Measurements from ENCODE around the gene OR2AT4. TPM values are rescaled to one million over a fixed set of nuclear protein-coding genes. Genes with fewer than 3 reads are reported as not detected.

OR2AT4 gene
- total RNA-seq, 6 experiments from 2014 or later, result not detected

DNA sequence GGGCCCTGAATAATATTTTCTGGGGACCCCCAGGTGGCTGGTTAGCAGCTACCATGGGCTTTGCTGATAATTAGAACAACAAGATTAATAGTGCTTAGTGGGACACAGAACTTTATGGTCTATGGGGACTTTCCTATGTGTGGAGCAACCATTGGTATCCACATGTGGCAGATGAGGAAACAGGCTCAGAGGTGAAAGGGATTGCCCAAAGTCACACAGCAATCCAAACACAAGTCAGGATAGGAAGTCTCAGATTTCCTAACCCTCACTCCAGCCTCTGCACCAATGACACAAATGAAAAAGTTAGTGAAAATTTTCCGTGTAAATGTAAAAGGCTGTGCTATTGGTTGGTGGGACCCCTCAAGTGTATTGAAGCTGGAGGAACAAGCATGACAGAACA, 39.0 kb upstream of the OR2AT4 start:
- intact Hi-C loops (cut with DNase I), result no loop called here
- no peak overlapping the region for H3K4me3 ChIP-seq
- no peaks in the 10 kb centered on the region for H3K4me1 ChIP-seq
- no peak for DNase-seq
- H3K27ac ChIP-seq, result no peak overlapping the region
- no peak for ATAC-seq
- no peaks in the 10 kb centered on the region for H3K27me3 ChIP-seq
- no peaks in the 10 kb centered on the region for H3K36me3 ChIP-seq
- H3K9me3 ChIP-seq, result no peaks in the 10 kb centered on the region
- TF ChIP-seq, protein P1, sequence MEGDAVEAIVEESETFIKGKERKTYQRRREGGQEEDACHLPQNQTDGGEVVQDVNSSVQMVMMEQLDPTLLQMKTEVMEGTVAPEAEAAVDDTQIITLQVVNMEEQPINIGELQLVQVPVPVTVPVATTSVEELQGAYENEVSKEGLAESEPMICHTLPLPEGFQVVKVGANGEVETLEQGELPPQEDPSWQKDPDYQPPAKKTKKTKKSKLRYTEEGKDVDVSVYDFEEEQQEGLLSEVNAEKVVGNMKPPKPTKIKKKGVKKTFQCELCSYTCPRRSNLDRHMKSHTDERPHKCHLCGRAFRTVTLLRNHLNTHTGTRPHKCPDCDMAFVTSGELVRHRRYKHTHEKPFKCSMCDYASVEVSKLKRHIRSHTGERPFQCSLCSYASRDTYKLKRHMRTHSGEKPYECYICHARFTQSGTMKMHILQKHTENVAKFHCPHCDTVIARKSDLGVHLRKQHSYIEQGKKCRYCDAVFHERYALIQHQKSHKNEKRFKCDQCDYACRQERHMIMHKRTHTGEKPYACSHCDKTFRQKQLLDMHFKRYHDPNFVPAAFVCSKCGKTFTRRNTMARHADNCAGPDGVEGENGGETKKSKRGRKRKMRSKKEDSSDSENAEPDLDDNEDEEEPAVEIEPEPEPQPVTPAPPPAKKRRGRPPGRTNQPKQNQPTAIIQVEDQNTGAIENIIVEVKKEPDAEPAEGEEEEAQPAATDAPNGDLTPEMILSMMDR (IDR thresholded peaks at IDR 0.05), result no peak
- no peak for TF ChIP-seq POLR2A (IDR thresholded peaks at IDR 0.05)
- no CpG with 5 or more reads among the region's 1 CpG for WGBS (ENCODE audit: insufficient coverage, low coverage, low lambda C conversion rate, missing lambda C conversion rate)

DNA sequence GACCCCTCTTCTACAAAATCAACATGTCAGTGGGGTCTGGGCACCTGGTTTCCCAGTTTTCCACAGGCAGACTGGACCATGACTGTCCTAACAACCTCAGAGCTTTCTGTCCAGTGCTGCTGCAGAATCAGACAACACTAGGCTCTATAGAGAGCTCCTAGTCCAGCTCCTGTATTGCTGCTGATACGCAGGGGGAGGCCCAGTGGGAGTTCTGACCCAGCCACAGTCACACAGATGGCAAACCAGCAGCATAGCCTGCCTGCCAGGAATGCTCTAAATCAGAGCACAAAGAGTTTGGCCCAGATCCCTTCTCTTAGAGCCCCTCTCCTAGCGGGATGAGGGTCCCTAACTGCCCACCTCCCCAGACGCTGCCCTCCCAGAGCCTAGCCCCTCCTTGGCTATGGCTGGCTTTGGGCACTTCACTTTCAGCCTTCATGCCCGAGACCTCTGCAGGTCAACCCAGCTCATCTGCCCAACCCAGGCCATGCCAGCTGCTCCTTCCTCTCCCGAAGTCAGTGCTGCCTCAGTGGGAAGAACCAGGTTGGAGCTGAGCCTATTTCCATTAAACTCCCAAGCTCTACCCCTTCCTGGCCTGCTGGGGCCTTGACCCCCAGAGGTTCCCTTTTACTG, 38.5 kb upstream of the OR2AT4 start:
- Histone ChIP-seq H3K27me3 (no peaks in the 10 kb centered on the region), H3K36me3 (no peaks in the 10 kb centered on the region), H3K4me3 (no peak overlapping the region), H3K9me3 (no peaks in the 10 kb centered on the region), H3K27ac (no peak overlapping the region), H3K4me1 (no peaks in the 10 kb centered on the region)
- 73% methylated on average over 3 of the region's 5 CpGs for WGBS (ENCODE audit: insufficient coverage, low coverage, low lambda C conversion rate, missing lambda C conversion rate)
- no peak for DNase-seq
- intact Hi-C loops (cut with DNase I), result no loop called here
- TF ChIP-seq, protein P1 (IDR thresholded peaks at IDR 0.05), result no peak
- no peak for TF ChIP-seq POLR2A (IDR thresholded peaks at IDR 0.05)
- ATAC-seq, result no peak

DNA sequence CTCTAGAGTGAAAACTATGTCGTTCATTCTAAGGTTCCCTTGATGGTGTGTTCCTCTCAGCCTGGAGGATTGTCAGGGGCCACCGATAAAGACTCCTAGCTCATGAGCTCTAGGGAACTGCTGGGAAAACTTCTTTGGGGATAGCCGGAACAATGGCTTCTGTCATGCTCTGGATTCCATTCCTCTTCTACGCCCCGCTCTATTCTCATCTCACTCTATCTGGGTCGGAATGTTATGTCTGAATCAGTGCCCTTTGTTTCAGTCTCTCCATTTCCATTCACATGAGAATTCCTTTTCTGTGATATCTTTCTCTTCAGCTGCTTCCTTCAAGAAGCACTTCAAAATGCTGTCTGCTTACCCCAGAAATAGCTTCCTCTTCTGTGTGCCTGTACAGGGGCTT, 37.3 kb upstream of the OR2AT4 start:
- Histone ChIP-seq H3K9me3 (no peaks in the 10 kb centered on the region), H3K4me3 (no peak overlapping the region), H3K27ac (no peak overlapping the region), H3K27me3 (no peaks in the 10 kb centered on the region), H3K36me3 (no peaks in the 10 kb centered on the region), H3K4me1 (no peaks in the 10 kb centered on the region)
- WGBS (ENCODE audit: insufficient coverage, low coverage, low lambda C conversion rate, missing lambda C conversion rate), result 44% methylated on average over 6 of the region's 6 CpGs
- TF ChIP-seq POLR2A (IDR thresholded peaks at IDR 0.05), result no peak
- TF ChIP-seq, protein P1 (IDR thresholded peaks at IDR 0.05), result no peak
- DNase-seq (no peak), ATAC-seq (no peak)
- intact Hi-C loops (cut with DNase I), result no loop called here

DNA sequence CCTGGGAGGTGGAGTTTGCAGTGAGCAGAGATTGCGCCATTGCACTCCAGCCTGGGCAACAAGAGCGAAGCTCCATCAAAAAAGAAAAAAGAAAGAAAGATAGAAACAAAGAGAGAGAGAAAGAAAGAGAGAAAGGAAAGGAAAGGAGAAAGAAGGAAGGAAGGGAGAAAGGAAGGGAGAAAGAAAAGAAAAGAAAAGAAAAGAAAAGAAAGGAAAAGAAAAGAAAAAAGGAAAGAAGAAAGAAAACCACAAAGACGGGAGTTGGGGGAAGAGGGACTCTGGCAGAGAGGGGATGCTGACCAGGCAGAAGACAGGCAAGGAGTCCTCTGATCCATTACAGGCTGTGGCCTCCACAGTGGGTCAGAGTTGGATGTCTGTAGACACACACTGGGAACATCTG, 35.4 kb upstream of the OR2AT4 start:
- ATAC-seq, result no peak
- WGBS (ENCODE audit: insufficient coverage, low coverage, low lambda C conversion rate, missing lambda C conversion rate), result 84% methylated on average over 3 of the region's 3 CpGs
- no peaks in the 10 kb centered on the region for H3K4me1 ChIP-seq
- intact Hi-C loops (cut with DNase I), result no loop called here
- TF ChIP-seq POLR2A (IDR thresholded peaks at IDR 0.05), result no peak
- TF ChIP-seq, protein P1 (IDR thresholded peaks at IDR 0.05), result no peak
- no peak for DNase-seq
- H3K4me3 ChIP-seq, result no peak overlapping the region
- H3K27ac ChIP-seq, result no peak overlapping the region
- no peaks in the 10 kb centered on the region for H3K9me3 ChIP-seq
- H3K36me3 ChIP-seq, result no peaks in the 10 kb centered on the region
- H3K27me3 ChIP-seq, result no peaks in the 10 kb centered on the region

DNA sequence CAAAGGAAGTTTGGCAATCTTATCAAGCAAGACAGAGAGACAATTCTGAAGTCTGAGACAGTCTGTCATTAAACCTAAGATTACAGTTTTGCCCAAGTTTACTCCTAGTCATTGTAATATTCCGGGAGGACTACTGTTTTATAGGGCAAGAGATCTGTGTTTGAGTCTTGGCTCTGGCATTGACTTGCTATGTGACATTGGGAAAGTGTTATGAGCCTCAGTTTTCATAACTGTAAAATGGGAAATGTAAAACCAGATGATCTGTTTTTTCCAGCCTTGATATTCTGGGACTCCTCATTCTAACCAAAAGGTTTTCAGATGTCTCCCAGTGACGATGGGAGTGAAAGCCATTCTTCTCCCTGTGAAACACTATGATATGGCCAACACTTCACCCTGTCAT, 29.9 kb upstream of the OR2AT4 start:
- Histone ChIP-seq H3K27me3 (no peaks in the 10 kb centered on the region), H3K9me3 (no peaks in the 10 kb centered on the region), H3K4me1 (no peaks in the 10 kb centered on the region), H3K4me3 (no peak overlapping the region), H3K27ac (no peak overlapping the region), H3K36me3 (no peaks in the 10 kb centered on the region)
- TF ChIP-seq POLR2A (IDR thresholded peaks at IDR 0.05), result no peak
- TF ChIP-seq, protein P1 (IDR thresholded peaks at IDR 0.05), result no peak
- intact Hi-C loops (cut with DNase I), result no loop called here
- DNase-seq (no peak), ATAC-seq (no peak)
- 30% methylated on average over 2 of the region's 2 CpGs for WGBS (ENCODE audit: insufficient coverage, low coverage, low lambda C conversion rate, missing lambda C conversion rate)
